Stimulated activated naive CD8-positive, alpha-beta T cell treated with anti-CD3 and anti-CD28 coated beads, Interleukin-15, amount 100 ng/mL, for 72 hours (primary cell): ENCODE results near the gene CDH7.

Experiments
- ATAC-seq: fragments of 150-1000 bp; cut with Tn5 transposase; 2 replicates; pipeline ENCODE4 v1.10.0; 2021; ENCODE audit warnings: mild to moderate bottlenecking, moderate library complexity
- DNase-seq, 2 donors: peaks; one replicate each; pipeline ENCODE4 v3.0.0; 2021 to 2022
- H3K27ac Mint-ChIP-seq, 2 donors: one replicate each; pipeline ENCODE4 v1.8.0; 2022; ENCODE audit warnings: mild to moderate bottlenecking in 2 of 2, mixed read lengths in 2 of 2, moderate library complexity in 2 of 2
- H3K27me3 Mint-ChIP-seq: one replicate; pipeline ENCODE4 v1.8.0; 2022; ENCODE audit warnings: mixed read lengths
- H3K4me1 Mint-ChIP-seq: one replicate; pipeline ENCODE4 v1.8.0; 2022; ENCODE audit warnings: mild to moderate bottlenecking, mixed read lengths
- H3K4me3 Mint-ChIP-seq, 2 donors: one replicate each; pipeline ENCODE4 v1.8.0; 2022; ENCODE audit warnings: mild to moderate bottlenecking in 2 of 2, mixed read lengths in 2 of 2, moderate library complexity in 1 of 2
- H3K9me3 Mint-ChIP-seq, 2 donors: one replicate each; pipeline ENCODE4 v1.8.0; 2022; ENCODE audit warnings: mixed read lengths in 2 of 2

The CDH7 gene

GRCh38 chr18:65750389-65751154 is at the start of gene CDH7:
TSS of gene CDH7 (plus strand) at chr18:65751012. CDS start at chr18:65762843, 11,831 bp downstream.
- ATAC-seq: no peak
- H3K4me1 Mint-ChIP-seq: no peaks in the 10 kb centered on the region

GRCh38 chr18:65704046-65704445 is 46.8 kb upstream of the CDH7 start:
- DNase-seq (no peak), ATAC-seq (no peak)
- Mint-ChIP-seq H3K4me3 (no peak overlapping the region), H3K9me3 (peaks cover 7 to 10% of the 10 kb centered on the region in 2 donors), H3K27ac (no peak overlapping the region), H3K4me1 (no peaks in the 10 kb centered on the region), H3K27me3 (no peaks in the 10 kb centered on the region)

More at GRCh38 chr18:65750389-65751154, at the start of gene CDH7:
- no peak for DNase-seq
- H3K9me3 Mint-ChIP-seq: peaks cover 0 to 4% of the 10 kb centered on the region in 2 donors
- H3K27me3 Mint-ChIP-seq: peaks cover 41% of the 10 kb centered on the region
- H3K4me3 Mint-ChIP-seq: no peak within 1 kb of the TSS
- H3K27ac Mint-ChIP-seq: no peak within 1 kb of the TSS

GRCh38 chr18:65706646-65707045 is 44.2 kb upstream of the CDH7 start:
- H3K27ac Mint-ChIP-seq: no peak overlapping the region
- peaks cover 7 to 10% of the 10 kb centered on the region in 2 donors for H3K9me3 Mint-ChIP-seq
- no peak overlapping the region for H3K4me3 Mint-ChIP-seq
- ATAC-seq (no peak), DNase-seq (no peak)
- H3K4me1 Mint-ChIP-seq: no peaks in the 10 kb centered on the region
- H3K27me3 Mint-ChIP-seq: no peaks in the 10 kb centered on the region

GRCh38 chr18:65711493-65711892 is 39.3 kb upstream of the CDH7 start:
- H3K9me3 Mint-ChIP-seq: peaks cover 0 to 5% of the 10 kb centered on the region in 2 donors
- no peak overlapping the region for H3K27ac Mint-ChIP-seq
- ATAC-seq: no peak
- no peak overlapping the region for H3K4me3 Mint-ChIP-seq
- H3K27me3 Mint-ChIP-seq: no peaks in the 10 kb centered on the region
- DNase-seq: no peak
- H3K4me1 Mint-ChIP-seq: no peaks in the 10 kb centered on the region

GRCh38 chr18:65721619-65722018 is 29.2 kb upstream of the CDH7 start:
- no peaks in the 10 kb centered on the region for H3K4me1 Mint-ChIP-seq
- ATAC-seq: no peak

GRCh38 chr18:65725251-65726050 is 25.4 kb upstream of the CDH7 start:
- peaks cover 0 to 5% of the 10 kb centered on the region in 2 donors for H3K9me3 Mint-ChIP-seq
- DNase-seq (no peak), ATAC-seq (no peak)
- no peak overlapping the region for H3K4me3 Mint-ChIP-seq
- H3K27ac Mint-ChIP-seq: no peak overlapping the region
- H3K27me3 Mint-ChIP-seq: no peaks in the 10 kb centered on the region
- no peaks in the 10 kb centered on the region for H3K4me1 Mint-ChIP-seq

More at GRCh38 chr18:65721619-65722018, 29.2 kb upstream of the CDH7 start:
- no peaks in the 10 kb centered on the region for H3K27me3 Mint-ChIP-seq
- H3K4me3 Mint-ChIP-seq: no peak overlapping the region
- peaks cover 0 to 5% of the 10 kb centered on the region in 2 donors for H3K9me3 Mint-ChIP-seq
- DNase-seq: no peak
- H3K27ac Mint-ChIP-seq: no peak overlapping the region

- Mint-ChIP-seq H3K27ac (no peak overlapping the region), H3K4me3 (no peak overlapping the region), H3K27me3 (no peaks in the 10 kb centered on the region), H3K4me1 (no peaks in the 10 kb centered on the region), H3K9me3 (no peaks in the 10 kb centered on the region)
- DNase-seq: no peak
- no peak for ATAC-seq
Measured at GRCh38 chr18:65735155-65735554, 15.7 kb upstream of the CDH7 start.

- H3K4me3 Mint-ChIP-seq: no peak overlapping the region
- no peaks in the 10 kb centered on the region for H3K4me1 Mint-ChIP-seq
- H3K9me3 Mint-ChIP-seq: no peaks in the 10 kb centered on the region
- DNase-seq (no peak), ATAC-seq (no peak)
- no peaks in the 10 kb centered on the region for H3K27me3 Mint-ChIP-seq
- H3K27ac Mint-ChIP-seq: no peak overlapping the region
Measured at GRCh38 chr18:65737471-65737955, 13.3 kb upstream of the CDH7 start.

GRCh38 chr18:65746936-65747335 is 3.9 kb upstream of the CDH7 start:
- Mint-ChIP-seq H3K4me1 (no peaks in the 10 kb centered on the region), H3K27ac (no peak overlapping the region), H3K9me3 (no peaks in the 10 kb centered on the region), H3K27me3 (peaks cover 31% of the 10 kb centered on the region), H3K4me3 (no peak overlapping the region)
- no peak for ATAC-seq
- DNase-seq: no peak

GRCh38 chr18:65748321-65748720 is 2.5 kb upstream of the CDH7 start:
- no peaks in the 10 kb centered on the region for H3K4me1 Mint-ChIP-seq

GRCh38 chr18:65749841-65750240 is 971 bp upstream of the CDH7 start:
- H3K27ac Mint-ChIP-seq: no peak overlapping the region
- H3K9me3 Mint-ChIP-seq: peaks cover 0 to 4% of the 10 kb centered on the region in 2 donors
- H3K27me3 Mint-ChIP-seq: peaks cover 41% of the 10 kb centered on the region
- no peak overlapping the region for H3K4me3 Mint-ChIP-seq
- H3K4me1 Mint-ChIP-seq: no peaks in the 10 kb centered on the region
- ATAC-seq: no peak
- no peak for DNase-seq

More at GRCh38 chr18:65748321-65748720, 2.5 kb upstream of the CDH7 start:
- DNase-seq (no peak), ATAC-seq (no peak)
- Mint-ChIP-seq H3K27me3 (peaks cover 41% of the 10 kb centered on the region), H3K9me3 (peaks cover 0 to 3% of the 10 kb centered on the region in 2 donors), H3K4me3 (no peak overlapping the region), H3K27ac (no peak overlapping the region)

GRCh38 chr18:65751155-65752085 is 608 bp downstream of the CDH7 start:
- Mint-ChIP-seq H3K27me3 (peaks cover 41% of the 10 kb centered on the region), H3K4me1 (no peaks in the 10 kb centered on the region), H3K27ac (no peak overlapping the region), H3K9me3 (peaks cover 0 to 4% of the 10 kb centered on the region in 2 donors), H3K4me3 (no peak overlapping the region)
- DNase-seq (no peak), ATAC-seq (no peak)

- peaks cover 0 to 9% of the 10 kb centered on the region in 2 donors for H3K9me3 Mint-ChIP-seq
- no peaks in the 10 kb centered on the region for H3K4me1 Mint-ChIP-seq
- H3K27me3 Mint-ChIP-seq: peaks cover 41% of the 10 kb centered on the region
- H3K4me3 Mint-ChIP-seq: no peak overlapping the region
- ATAC-seq (no peak), DNase-seq (no peak)
- H3K27ac Mint-ChIP-seq: peak overlapping the region in 1 of 2 donors; percentile 2
Measured at GRCh38 chr18:65752625-65753325, 2.0 kb downstream of the CDH7 start.

- Mint-ChIP-seq H3K9me3 (peaks cover 0 to 9% of the 10 kb centered on the region in 2 donors), H3K4me1 (no peaks in the 10 kb centered on the region), H3K27me3 (peaks cover 41% of the 10 kb centered on the region), H3K27ac (no peak overlapping the region), H3K4me3 (no peak overlapping the region)
- DNase-seq (no peak), ATAC-seq (no peak)
Measured at GRCh38 chr18:65753520-65753919, 2.7 kb downstream of the CDH7 start.
